Measurements from ENCODE around the gene GRID2IP. TPM values are rescaled to one million over a fixed set of nuclear protein-coding genes. Genes with fewer than 3 reads are reported as not detected.
A peak's percentile ranks its signal among the peaks of the same experiment; 100 is the strongest.

The GRID2IP gene
- total RNA-seq, 2 experiments from 2014 or later, result 0.36 to 0.39 TPM

GRCh38 chr7:6556196-6556595 lies 4.9 kb upstream of the GRID2IP start:
- H3K4me3 Mint-ChIP-seq, result no peak overlapping the region
- peaks cover 13% of the 10 kb centered on the region for H3K4me1 Mint-ChIP-seq (ENCODE audit: low read depth)
- H3K9me3 ChIP-seq (ENCODE audit: control insufficient read depth in 1 of 2, insufficient read depth in 1 of 2, low read length in 2 of 2), result no peaks in the 10 kb centered on the region
- no peaks in the 10 kb centered on the region for H3K9me3 Mint-ChIP-seq
- no peaks in the 10 kb centered on the region for H3K36me3 ChIP-seq (ENCODE audit: insufficient read depth, low read length)
- no peak for ATAC-seq (ENCODE audit: poor library complexity)
- no peaks in the 10 kb centered on the region for H3K27me3 Mint-ChIP-seq
- no peak overlapping the region for H3K4me3 ChIP-seq (ENCODE audit: low read length)
- TF ChIP-seq CTCF (IDR thresholded peaks at IDR 0.05), result no peak
- DNase-seq, result peak in 1 of 14 experiments; percentile 16
- peaks cover 11% of the 10 kb centered on the region for H3K4me1 ChIP-seq (ENCODE audit: insufficient read depth, low read length)
- no peaks in the 10 kb centered on the region for H3K36me3 Mint-ChIP-seq (ENCODE audit: low read depth)
- POLR2A ChIA-PET, result interaction anchor here (0.8 kb wide), 1 partner anchor 530 kb away, joined by 3 read pairs; no protein-coding TSS in a partner anchor
- intact Hi-C loops (cut with DNase I, micrococcal nuclease), result no loop called here
- CTCF ChIA-PET, result no interaction called here
- no peaks in the 10 kb centered on the region for H3K27me3 ChIP-seq (ENCODE audit: control insufficient read depth in 1 of 2, insufficient read depth in 2 of 2, low read length in 2 of 2)
- no peak overlapping the region for H3K27ac Mint-ChIP-seq
- no peak overlapping the region for H3K27ac ChIP-seq (ENCODE audit: low read depth in 1 of 2, low read length in 2 of 2)

- H3K27me3 Mint-ChIP-seq, result no peaks in the 10 kb centered on the region
- no peaks in the 10 kb centered on the region for H3K36me3 ChIP-seq (ENCODE audit: insufficient read depth, low read length)
- no peaks in the 10 kb centered on the region for H3K36me3 Mint-ChIP-seq (ENCODE audit: low read depth)
- peak overlapping the region; percentile 13 for H3K4me3 Mint-ChIP-seq
- H3K27me3 ChIP-seq (ENCODE audit: control insufficient read depth in 1 of 2, insufficient read depth in 2 of 2, low read length in 2 of 2), result no peaks in the 10 kb centered on the region
- no peak overlapping the region for H3K27ac ChIP-seq (ENCODE audit: low read depth in 1 of 2, low read length in 2 of 2)
- H3K27ac Mint-ChIP-seq, result peak overlapping the region; percentile 76
- no peak for TF ChIP-seq CTCF (IDR thresholded peaks at IDR 0.05)
- peaks cover 11% of the 10 kb centered on the region for H3K4me1 ChIP-seq (ENCODE audit: insufficient read depth, low read length)
- DNase-seq (peak in 3 of 14 experiments; percentile 26 to 55 (median 45)), ATAC-seq (ENCODE audit: poor library complexity) (peak; percentile 83)
- intact Hi-C loops (cut with DNase I, micrococcal nuclease), result no loop called here
- no peak overlapping the region for H3K4me3 ChIP-seq (ENCODE audit: low read length)
- CTCF ChIA-PET, result interaction anchor here (0.5 to 0.6 kb wide), 2 partner anchors 105 to 131 kb away, joined by 3 to 5 read pairs; no protein-coding TSS in a partner anchor
- POLR2A ChIA-PET, result interaction anchor here (0.6 to 1.2 kb wide), 4 partner anchors 13 to 37 kb away, joined by 3 to 5 read pairs (median 3); partner anchors contain the start of gene ZDHHC4
- peaks cover 13% of the 10 kb centered on the region for H3K4me1 Mint-ChIP-seq (ENCODE audit: low read depth)
- no peaks in the 10 kb centered on the region for H3K9me3 ChIP-seq (ENCODE audit: control insufficient read depth in 1 of 2, insufficient read depth in 1 of 2, low read length in 2 of 2)
- no peaks in the 10 kb centered on the region for H3K9me3 Mint-ChIP-seq
These were observed 3.6 kb upstream of the GRID2IP start for GRCh38 chr7:6554848-6555247.

GRCh38 chr7:6553448-6554044 lies 2.3 kb upstream of the GRID2IP start:
- POLR2A ChIA-PET, result no interaction called here
- no peak overlapping the region for H3K4me3 ChIP-seq (ENCODE audit: low read length)
- CTCF ChIA-PET, result no interaction called here
- no peaks in the 10 kb centered on the region for H3K27me3 Mint-ChIP-seq
- no peaks in the 10 kb centered on the region for H3K36me3 Mint-ChIP-seq (ENCODE audit: low read depth)
- ATAC-seq (ENCODE audit: poor library complexity) (no peak), DNase-seq (no peak)
- no peak overlapping the region for H3K27ac Mint-ChIP-seq
- peaks cover 13% of the 10 kb centered on the region for H3K4me1 Mint-ChIP-seq (ENCODE audit: low read depth)
- no peaks in the 10 kb centered on the region for H3K27me3 ChIP-seq (ENCODE audit: control insufficient read depth in 1 of 2, insufficient read depth in 2 of 2, low read length in 2 of 2)
- intact Hi-C loops (cut with DNase I, micrococcal nuclease), result no loop called here
- no peaks in the 10 kb centered on the region for H3K9me3 ChIP-seq (ENCODE audit: control insufficient read depth in 1 of 2, insufficient read depth in 1 of 2, low read length in 2 of 2)
- TF ChIP-seq CTCF (IDR thresholded peaks at IDR 0.05), result no peak
- H3K27ac ChIP-seq (ENCODE audit: low read depth in 1 of 2, low read length in 2 of 2), result no peak overlapping the region
- peaks cover 11% of the 10 kb centered on the region for H3K4me1 ChIP-seq (ENCODE audit: insufficient read depth, low read length)
- H3K4me3 Mint-ChIP-seq, result no peak overlapping the region
- no peaks in the 10 kb centered on the region for H3K36me3 ChIP-seq (ENCODE audit: insufficient read depth, low read length)
- H3K9me3 Mint-ChIP-seq, result no peaks in the 10 kb centered on the region

All from CD4-positive, alpha-beta T cell (primary cell).